K562 (cell line): ENCODE data around the gene GAB2. TPM values are rescaled to one million over a fixed set of nuclear protein-coding genes. Genes with fewer than 3 reads are reported as not detected.

Experiments used
- CHD7 ChIP-seq: fragments of 200-600 bp; sonication (generic); IDR thresholded peaks from one replicate; pipeline ENCODE4 v1.6.1; 2012; ENCODE audit warnings: mild to moderate bottlenecking, low read depth, low read length, inconsistent platforms
- NCOA2 ChIP-seq, 2 experiments: fragments of 450-650 bp; IDR thresholded peaks; 2 replicates each; pipeline ENCODE4 v1.6.1; 2018; ENCODE audit warnings: mild to moderate bottlenecking in 2 of 2, moderate library complexity in 1 of 2; ENCODE audit not compliant: partially characterized antibody in 2 of 2
- POLR2G ChIP-seq: fragments of 200-400 bp; formaldehyde crosslinking; IDR thresholded peaks from 2 replicates; pipeline ENCODE4 v1.6.1; 2017; ENCODE audit warnings: low read depth, mild to moderate bottlenecking, antibody characterized with exemption, low read length, moderate library complexity
- polyA plus RNA-seq, 8 experiments: library from polyadenylated mRNA; depleted of rRNA in 4 of 8; stranded (reverse) in 5 of 8; unstranded in 3 of 8; fragments of >200 nt; fragmentation: Nextera tagmentation in 2 of 8; fragmentation: Illumina TruSeq in 1 of 8; extraction: Ambion mirVana in 2 of 8; extraction: Trizol in 1 of 8; gene quantifications; 2 replicates each; pipeline versions ENCODE4 v1.2.1 to v1.2.3, GENCODE V29; 2011 to 2014; ENCODE audit warnings: inconsistent platforms in 1 of 8, missing spikeins in 1 of 8
- total RNA-seq, 7 experiments: library from RNA; depleted of rRNA in 6 of 7; stranded (reverse); fragments of >200 nt in 6 of 7; fragmentation: Illumina TruSeq in 2 of 7; extraction: Trizol in 2 of 7; gene quantifications; 2 replicates each; pipeline versions ENCODE4 v1.2.1 to v1.2.3, GENCODE V29; 2011 to 2021; ENCODE audit warnings: low replicate concordance in 1 of 7

The GAB2 gene
- total and polyA plus RNA-seq, 9 of the 15 experiments (the other 6 are each of a cell fraction or from before 2014, with no cell fraction given): 2.3 to 35.2 (median 16.1) TPM

- no peak for TF ChIP-seq CHD7
- peak; percentile 86 for TF ChIP-seq POLR2G
- no peak for TF ChIP-seq NCOA2 (IDR thresholded peaks at IDR 0.05; ENCODE audit: partially characterized antibody in 2 of 2)
Observed at GRCh38 chr11:78417888-78418583, 416 bp upstream of the GAB2 start (continued).
